ENCODE results near the gene CCDC50. TPM values are rescaled to one million over a fixed set of nuclear protein-coding genes. Genes with fewer than 3 reads are reported as not detected.

CCDC50 gene
- total RNA-seq, 1 experiment from 2014 or later = 21.0 TPM

- H3T11ph ChIP-seq (ENCODE audit: low read length) = no peak overlapping the region
- H3K18ac ChIP-seq (ENCODE audit: insufficient read length, low read depth, low read length) = no peak overlapping the region
- H3K27ac Mint-ChIP-seq = peak overlapping the region; percentile 54 to 92 (median 78); a peak in 5 of 7 replicates
- no peaks in the 10 kb centered on the region for H4K20me1 ChIP-seq (ENCODE audit: control insufficient read depth, insufficient read depth, insufficient read length)
- H4K5ac ChIP-seq (ENCODE audit: insufficient read length, low read depth, low read length) = no peak overlapping the region
- H3K14ac ChIP-seq (ENCODE audit: insufficient read depth, low read length) = no peak overlapping the region
- H3K4ac ChIP-seq (ENCODE audit: low read depth, low read length) = no peak overlapping the region
- no peak overlapping the region for H4K91ac ChIP-seq (ENCODE audit: insufficient read length, low read depth, low read length)
- H2BK15ac ChIP-seq (ENCODE audit: low read depth, low read length) = no peak overlapping the region
- no peak for TF ChIP-seq CTCF (conservative IDR thresholded peaks at IDR 0.05)
- H2AFZ ChIP-seq (ENCODE audit: low read length) = no peak overlapping the region
- H3K56ac ChIP-seq (ENCODE audit: insufficient read length, low read depth, low read length) = no peak overlapping the region
- peaks cover 2% of the 10 kb centered on the region; the same call in 1 of the 2 replicates for H3K79me2 ChIP-seq (ENCODE audit: insufficient read depth, low read length)
- no peak overlapping the region for H3K4me2 ChIP-seq (ENCODE audit: insufficient read depth, insufficient read length, low read length)
- H2BK120ac ChIP-seq (ENCODE audit: low read depth, low read length, poor library complexity, severe bottlenecking) = no peak overlapping the region
- no peak overlapping the region for H4K8ac ChIP-seq (replicated peaks; ENCODE audit: insufficient read length, low read depth, low read length)
- H3K27me3 Mint-ChIP-seq (ENCODE audit: low read depth) = no peaks in the 10 kb centered on the region
- H3K27me3 ChIP-seq (ENCODE audit: insufficient read depth, low read length) = no peaks in the 10 kb centered on the region
- no peak overlapping the region for H3K4me3 Mint-ChIP-seq
- H3K9ac ChIP-seq (ENCODE audit: extremely low read depth, insufficient read length, low read length) = no peak overlapping the region
- no peaks in the 10 kb centered on the region for H3K23me2 ChIP-seq (ENCODE audit: insufficient read length, low read depth, low read length, poor library complexity, severe bottlenecking)
- no peaks in the 10 kb centered on the region for H3K79me1 ChIP-seq (ENCODE audit: insufficient read depth, low read depth, low read length, poor library complexity, severe bottlenecking)
- no peak overlapping the region for H2BK5ac ChIP-seq (ENCODE audit: insufficient read length, low read length)
- whole genome bisulfite sequencing (ENCODE audit: extremely low coverage, insufficient read length, low lambda C conversion rate) = no CpG with 5 or more reads among the region's 5 CpGs
- H3K9me3 ChIP-seq (ENCODE audit: control insufficient read depth, low read depth, low read length) = no peaks in the 10 kb centered on the region
- H3K4me1 Mint-ChIP-seq = peaks cover 34 to 44% of the 10 kb centered on the region in 2 experiments
- H2AK5ac ChIP-seq (ENCODE audit: insufficient read length, low read length) = no peak overlapping the region
- peaks cover 15% of the 10 kb centered on the region; the same call in 1 of the 2 replicates for H3K4me1 ChIP-seq (ENCODE audit: insufficient read depth, low read length)
- no peaks in the 10 kb centered on the region for H3K9me3 Mint-ChIP-seq
- H3K27ac ChIP-seq (ENCODE audit: insufficient read length, low read depth, low read length) = no peak overlapping the region
- no peak overlapping the region for H3K23ac ChIP-seq (ENCODE audit: insufficient read length, low read depth, low read length)
- H2BK12ac ChIP-seq (ENCODE audit: insufficient read length, low read depth, low read length) = no peak overlapping the region
- no peak overlapping the region for H2BK20ac ChIP-seq (ENCODE audit: low read depth, low read length, poor library complexity, severe bottlenecking)
- DNase-seq = no peak
- H3K36me3 Mint-ChIP-seq (ENCODE audit: insufficient read depth in 1 of 3, low read depth in 3 of 3) = peaks cover 9 to 28% (median 12%) of the 10 kb centered on the region in 3 experiments
These were observed 27.6 kb downstream of the CCDC50 start for GRCh38 chr3:191356631-191357439.

All from H9 (cell line).